Measurements from ENCODE around the gene IGSF11. TPM values are rescaled to one million over a fixed set of nuclear protein-coding genes. Genes with fewer than 3 reads are reported as not detected.

The IGSF11 gene
- total RNA-seq, 5 donors from 2014 or later (not counting 1 experiment from before 2014, with no cell fraction given) = 0.20 to 0.70 (median 0.41) TPM

GRCh38 chr3:118974356-118975097 is 60.1 kb downstream of the IGSF11 start:
- Mint-ChIP-seq H3K4me3 (no peak overlapping the region), H3K4me1 (peaks cover 4 to 7% (median 5%) of the 10 kb centered on the region in 3 donors), H3K27ac (no peak overlapping the region), H3K9me3 (no peaks in the 10 kb centered on the region), H3K27me3 (no peaks in the 10 kb centered on the region), H3K36me3 (no peaks in the 10 kb centered on the region)
- Histone ChIP-seq H3K27me3 (replicated peaks in 1 of 2; ENCODE audit: control insufficient read depth in 2 of 2, extremely low read depth in 1 of 2, insufficient read depth in 2 of 2, low read length in 1 of 2) (no peaks in the 10 kb centered on the region), H3K4me1 (ENCODE audit: control insufficient read depth in 1 of 2, extremely low read depth in 1 of 2, insufficient read depth in 2 of 2, low read length in 2 of 2) (no peaks in the 10 kb centered on the region), H3K9me3 (no peaks in the 10 kb centered on the region), H3K27ac (ENCODE audit: low read length) (no peak overlapping the region), H3K4me3 (ENCODE audit: control insufficient read depth in 1 of 2, extremely low read depth in 1 of 2, low read length in 1 of 2) (no peak overlapping the region), H3K36me3 (ENCODE audit: control insufficient read depth in 2 of 2, extremely low read depth in 1 of 2, insufficient read depth in 1 of 2, low read length in 1 of 2) (no peaks in the 10 kb centered on the region)
- ATAC-seq (replicated peaks in 1 of 4) (no peak), DNase-seq (no peak)
- POLR2A ChIA-PET = no interaction called here
- CTCF ChIA-PET = no interaction called here
- WGBS (ENCODE audit: insufficient coverage) = 86% methylated on average over 3 of the region's 6 CpGs

GRCh38 chr3:118973050-118973449 is 61.6 kb downstream of the IGSF11 start:
- CTCF ChIA-PET = no interaction called here
- no peaks in the 10 kb centered on the region for H3K27me3 Mint-ChIP-seq

DNA sequence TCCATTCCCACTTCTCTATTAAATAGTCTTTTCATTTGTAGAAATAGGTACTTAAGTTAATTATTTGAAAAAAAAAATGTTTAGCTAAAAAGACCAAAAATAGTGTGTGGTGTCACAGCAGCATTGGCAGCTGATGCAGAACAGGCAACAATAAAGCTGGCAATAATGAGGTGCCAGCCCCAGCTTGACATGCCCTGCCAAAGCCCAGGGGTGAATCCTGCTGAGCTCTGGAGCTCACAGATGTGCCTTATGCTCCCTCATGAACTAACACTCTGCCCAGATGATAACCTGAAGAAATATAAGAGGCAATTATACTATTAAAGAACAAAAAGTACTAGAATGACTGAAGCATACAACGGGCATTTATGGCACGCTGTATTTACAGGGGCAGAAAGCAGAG is 63.8 kb downstream of the IGSF11 start:
- WGBS (ENCODE audit: insufficient coverage) = no CpG with 5 or more reads among the region's 2 CpGs
- no peaks in the 10 kb centered on the region for H3K9me3 ChIP-seq
- no peaks in the 10 kb centered on the region for H3K27me3 ChIP-seq (replicated peaks in 1 of 2; ENCODE audit: control insufficient read depth in 2 of 2, extremely low read depth in 1 of 2, insufficient read depth in 2 of 2, low read length in 1 of 2)
- no peak overlapping the region for H3K27ac ChIP-seq (ENCODE audit: low read length)
- H3K36me3 ChIP-seq (ENCODE audit: control insufficient read depth in 2 of 2, extremely low read depth in 1 of 2, insufficient read depth in 1 of 2, low read length in 1 of 2) = no peaks in the 10 kb centered on the region
- Mint-ChIP-seq H3K27ac (no peak overlapping the region), H3K27me3 (no peaks in the 10 kb centered on the region), H3K36me3 (no peaks in the 10 kb centered on the region), H3K4me1 (peaks cover 0 to 5% (median 2%) of the 10 kb centered on the region in 3 donors), H3K9me3 (no peaks in the 10 kb centered on the region), H3K4me3 (no peak overlapping the region)
- no peak overlapping the region for H3K4me3 ChIP-seq (ENCODE audit: control insufficient read depth in 1 of 2, extremely low read depth in 1 of 2, low read length in 1 of 2)
- no peak for DNase-seq
- ChIA-PET CTCF (interaction anchor here in 1 of 2 donors (0.7 to 1.2 kb wide), 2 partner anchors 55 to 56 kb away, joined by 3 to 4 read pairs; no protein-coding TSS in a partner anchor), POLR2A (interaction anchor here in 1 of 2 donors (0.7 kb wide), 1 partner anchor 43 kb away, joined by 5 read pairs; no protein-coding TSS in a partner anchor)
- ATAC-seq (replicated peaks in 1 of 4) = no peak
- no peaks in the 10 kb centered on the region for H3K4me1 ChIP-seq (ENCODE audit: control insufficient read depth in 1 of 2, extremely low read depth in 1 of 2, insufficient read depth in 2 of 2, low read length in 2 of 2)

More at GRCh38 chr3:118973050-118973449, 61.6 kb downstream of the IGSF11 start:
- H3K27ac Mint-ChIP-seq = no peak overlapping the region
- Histone ChIP-seq H3K36me3 (ENCODE audit: control insufficient read depth in 2 of 2, extremely low read depth in 1 of 2, insufficient read depth in 1 of 2, low read length in 1 of 2) (no peaks in the 10 kb centered on the region), H3K27ac (ENCODE audit: low read length) (no peak overlapping the region), H3K9me3 (no peaks in the 10 kb centered on the region), H3K27me3 (replicated peaks in 1 of 2; ENCODE audit: control insufficient read depth in 2 of 2, extremely low read depth in 1 of 2, insufficient read depth in 2 of 2, low read length in 1 of 2) (no peaks in the 10 kb centered on the region), H3K4me3 (ENCODE audit: control insufficient read depth in 1 of 2, extremely low read depth in 1 of 2, low read length in 1 of 2) (no peak overlapping the region), H3K4me1 (ENCODE audit: control insufficient read depth in 1 of 2, extremely low read depth in 1 of 2, insufficient read depth in 2 of 2, low read length in 2 of 2) (no peaks in the 10 kb centered on the region)
- no peaks in the 10 kb centered on the region for H3K36me3 Mint-ChIP-seq
- POLR2A ChIA-PET = no interaction called here
- peaks cover 4 to 7% (median 5%) of the 10 kb centered on the region in 3 donors for H3K4me1 Mint-ChIP-seq
- WGBS (ENCODE audit: insufficient coverage) = 80% methylated on average over 2 of the region's 3 CpGs
- no peak overlapping the region for H3K4me3 Mint-ChIP-seq
- ATAC-seq (replicated peaks in 1 of 4) = no peak
- no peaks in the 10 kb centered on the region for H3K9me3 Mint-ChIP-seq
- DNase-seq = no peak

DNA sequence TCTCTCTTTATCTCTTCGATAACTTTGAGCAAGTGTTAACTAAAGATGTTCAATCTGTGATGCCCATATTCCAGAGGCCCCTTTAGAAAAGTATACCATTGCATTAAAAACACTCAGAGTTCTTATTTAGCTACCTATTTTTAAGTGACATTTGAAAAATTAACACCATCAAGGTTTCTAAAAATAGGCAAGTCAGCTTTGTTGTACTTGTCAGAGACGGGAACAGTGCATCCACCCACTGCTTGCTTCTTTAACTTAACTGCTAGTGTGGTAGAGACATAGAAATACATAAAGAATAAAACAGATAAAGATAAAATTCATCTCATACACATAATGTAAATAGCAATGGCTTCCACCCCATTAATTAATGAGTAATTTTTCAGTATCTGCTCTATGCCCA is 66.0 kb downstream of the IGSF11 start:
- no peak overlapping the region for H3K4me3 Mint-ChIP-seq
- WGBS (ENCODE audit: insufficient coverage) = no CpG with 5 or more reads among the region's 2 CpGs
- Histone ChIP-seq H3K4me1 (ENCODE audit: control insufficient read depth in 1 of 2, extremely low read depth in 1 of 2, insufficient read depth in 2 of 2, low read length in 2 of 2) (no peaks in the 10 kb centered on the region), H3K4me3 (ENCODE audit: control insufficient read depth in 1 of 2, extremely low read depth in 1 of 2, low read length in 1 of 2) (no peak overlapping the region), H3K27me3 (replicated peaks in 1 of 2; ENCODE audit: control insufficient read depth in 2 of 2, extremely low read depth in 1 of 2, insufficient read depth in 2 of 2, low read length in 1 of 2) (no peaks in the 10 kb centered on the region), H3K27ac (ENCODE audit: low read length) (no peak overlapping the region), H3K36me3 (ENCODE audit: control insufficient read depth in 2 of 2, extremely low read depth in 1 of 2, insufficient read depth in 1 of 2, low read length in 1 of 2) (no peaks in the 10 kb centered on the region), H3K9me3 (no peaks in the 10 kb centered on the region)
- no peaks in the 10 kb centered on the region for H3K27me3 Mint-ChIP-seq
- no peaks in the 10 kb centered on the region for H3K9me3 Mint-ChIP-seq
- no peaks in the 10 kb centered on the region for H3K4me1 Mint-ChIP-seq
- ATAC-seq (replicated peaks in 1 of 4) = no peak
- CTCF ChIA-PET = interaction anchor here in 1 of 2 donors (0.9 kb wide), 1 partner anchor 85 kb away, joined by 3 read pairs; no protein-coding TSS in a partner anchor
- no peak for DNase-seq
- H3K36me3 Mint-ChIP-seq = no peaks in the 10 kb centered on the region
- no peak overlapping the region for H3K27ac Mint-ChIP-seq
- POLR2A ChIA-PET = no interaction called here

GRCh38 chr3:118968111-118968510 is 66.5 kb downstream of the IGSF11 start:
- H3K9me3 ChIP-seq = no peaks in the 10 kb centered on the region
- H3K4me3 Mint-ChIP-seq = no peak overlapping the region
- CTCF ChIA-PET = no interaction called here
- H3K36me3 ChIP-seq (ENCODE audit: control insufficient read depth in 2 of 2, extremely low read depth in 1 of 2, insufficient read depth in 1 of 2, low read length in 1 of 2) = no peaks in the 10 kb centered on the region
- H3K4me3 ChIP-seq (ENCODE audit: control insufficient read depth in 1 of 2, extremely low read depth in 1 of 2, low read length in 1 of 2) = no peak overlapping the region
- no peaks in the 10 kb centered on the region for H3K27me3 Mint-ChIP-seq
- no peaks in the 10 kb centered on the region for H3K4me1 Mint-ChIP-seq
- H3K9me3 Mint-ChIP-seq = no peaks in the 10 kb centered on the region
- no peaks in the 10 kb centered on the region for H3K36me3 Mint-ChIP-seq
- DNase-seq (no peak), ATAC-seq (replicated peaks in 1 of 4) (no peak)
- no peaks in the 10 kb centered on the region for H3K4me1 ChIP-seq (ENCODE audit: control insufficient read depth in 1 of 2, extremely low read depth in 1 of 2, insufficient read depth in 2 of 2, low read length in 2 of 2)
- 67% methylated on average over 3 of the region's 4 CpGs for WGBS (ENCODE audit: insufficient coverage)
- no peaks in the 10 kb centered on the region for H3K27me3 ChIP-seq (replicated peaks in 1 of 2; ENCODE audit: control insufficient read depth in 2 of 2, extremely low read depth in 1 of 2, insufficient read depth in 2 of 2, low read length in 1 of 2)
- H3K27ac ChIP-seq (ENCODE audit: low read length) = no peak overlapping the region
- POLR2A ChIA-PET = no interaction called here
- no peak overlapping the region for H3K27ac Mint-ChIP-seq

GRCh38 chr3:118966700-118967099 is 67.9 kb downstream of the IGSF11 start:
- WGBS (ENCODE audit: insufficient coverage) = 80% methylated on average over 1 of the region's 2 CpGs
- Mint-ChIP-seq H3K9me3 (no peaks in the 10 kb centered on the region), H3K4me3 (no peak overlapping the region), H3K4me1 (no peaks in the 10 kb centered on the region), H3K27me3 (no peaks in the 10 kb centered on the region), H3K27ac (no peak overlapping the region), H3K36me3 (no peaks in the 10 kb centered on the region)
- Histone ChIP-seq H3K36me3 (ENCODE audit: control insufficient read depth in 2 of 2, extremely low read depth in 1 of 2, insufficient read depth in 1 of 2, low read length in 1 of 2) (no peaks in the 10 kb centered on the region), H3K4me1 (ENCODE audit: control insufficient read depth in 1 of 2, extremely low read depth in 1 of 2, insufficient read depth in 2 of 2, low read length in 2 of 2) (no peaks in the 10 kb centered on the region), H3K4me3 (ENCODE audit: control insufficient read depth in 1 of 2, extremely low read depth in 1 of 2, low read length in 1 of 2) (no peak overlapping the region), H3K9me3 (no peaks in the 10 kb centered on the region), H3K27ac (ENCODE audit: low read length) (no peak overlapping the region), H3K27me3 (replicated peaks in 1 of 2; ENCODE audit: control insufficient read depth in 2 of 2, extremely low read depth in 1 of 2, insufficient read depth in 2 of 2, low read length in 1 of 2) (no peaks in the 10 kb centered on the region)
- ATAC-seq (replicated peaks in 1 of 4) (no peak), DNase-seq (no peak)
- CTCF ChIA-PET = interaction anchor here in 1 of 2 donors (0.6 to 1.4 kb wide), 2 partner anchors 11 to 93 kb away, joined by 3 to 4 read pairs; no protein-coding TSS in a partner anchor
- POLR2A ChIA-PET = no interaction called here
